ENCODE results near the gene DDX28. TPM values are rescaled to one million over a fixed set of nuclear protein-coding genes. Genes with fewer than 3 reads are reported as not detected.

The DDX28 gene
- total RNA-seq, 1 donor from 2014 or later = 13.3 TPM

DNA sequence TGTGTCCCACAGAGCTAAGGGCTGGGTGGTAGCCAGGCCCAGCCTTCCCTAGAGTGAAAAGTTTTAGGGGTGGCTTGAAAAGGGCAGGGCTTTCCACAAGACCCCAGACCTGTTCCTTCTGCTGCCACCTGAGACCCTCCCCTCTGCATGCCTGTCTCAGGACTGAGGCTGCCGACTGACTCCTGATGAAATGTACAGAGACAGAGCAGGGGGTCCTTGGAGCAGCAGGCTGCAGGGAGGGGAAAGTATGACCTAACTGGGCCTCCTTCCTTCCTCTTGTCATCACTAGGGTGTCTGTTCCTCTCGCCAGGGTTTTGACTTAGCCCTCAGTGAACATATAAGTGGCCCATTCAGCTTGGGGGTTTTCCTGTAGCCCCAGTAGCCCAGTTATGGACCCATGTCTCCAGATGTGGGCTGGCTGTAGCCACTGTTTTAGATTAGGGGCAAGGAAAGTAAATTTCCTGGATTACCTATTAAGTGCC is 47.3 kb upstream of the DDX28 start:
- H3K4me3 Mint-ChIP-seq = no peak overlapping the region
- H3K36me3 Mint-ChIP-seq (ENCODE audit: low read depth) = peaks cover 4% of the 10 kb centered on the region
- no peaks in the 10 kb centered on the region for H3K9me3 Mint-ChIP-seq
- no peak for DNase-seq (ENCODE audit: low read depth, low spot score)
- H3K27me3 Mint-ChIP-seq (ENCODE audit: low read depth) = no peaks in the 10 kb centered on the region
- peaks cover 12% of the 10 kb centered on the region for H3K4me1 Mint-ChIP-seq
- no peak for TF ChIP-seq CTCF (conservative IDR thresholded peaks at IDR 0.05)
- H3K27ac Mint-ChIP-seq (ENCODE audit: unreplicated experiment) = no peak overlapping the region

DNA sequence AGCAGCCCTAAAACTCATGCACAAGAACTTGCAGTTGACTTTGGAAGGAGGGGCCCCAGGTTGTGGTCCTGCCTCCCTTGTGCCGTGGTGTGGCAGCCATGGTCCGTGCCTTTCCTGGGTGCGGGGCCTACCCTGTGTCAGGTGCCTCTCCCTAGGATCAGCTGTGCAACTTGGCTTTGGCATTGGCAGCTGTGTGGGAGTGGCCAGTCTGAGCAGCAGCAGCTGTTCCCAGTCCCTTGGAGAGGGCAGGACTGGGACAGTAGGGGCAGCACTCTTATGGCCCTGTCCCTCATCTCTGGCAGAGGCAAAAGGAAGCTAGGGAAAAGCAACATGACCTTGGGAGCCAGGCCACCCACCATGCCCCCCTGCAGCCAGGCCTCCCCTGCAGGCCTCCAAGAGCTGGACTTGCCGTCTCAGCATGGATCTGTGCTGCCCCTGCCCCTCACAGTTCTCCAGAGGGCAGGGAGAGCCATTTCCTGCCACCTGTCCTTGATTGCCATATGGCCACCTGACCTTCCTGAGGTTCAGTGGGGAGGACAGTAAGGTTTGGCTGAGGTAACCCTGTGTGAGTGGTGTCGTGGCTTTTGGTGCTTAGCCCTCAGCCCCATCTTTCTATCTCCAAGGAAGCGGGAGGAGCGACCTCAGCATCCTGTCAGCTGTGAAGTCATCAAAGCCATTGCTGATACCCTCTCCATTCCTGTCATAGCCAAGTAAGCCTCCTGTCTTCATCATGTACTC is 46.6 kb upstream of the DDX28 start:
- no peaks in the 10 kb centered on the region for H3K27me3 Mint-ChIP-seq (ENCODE audit: low read depth)
- no peak for DNase-seq (ENCODE audit: low read depth, low spot score)

DNA sequence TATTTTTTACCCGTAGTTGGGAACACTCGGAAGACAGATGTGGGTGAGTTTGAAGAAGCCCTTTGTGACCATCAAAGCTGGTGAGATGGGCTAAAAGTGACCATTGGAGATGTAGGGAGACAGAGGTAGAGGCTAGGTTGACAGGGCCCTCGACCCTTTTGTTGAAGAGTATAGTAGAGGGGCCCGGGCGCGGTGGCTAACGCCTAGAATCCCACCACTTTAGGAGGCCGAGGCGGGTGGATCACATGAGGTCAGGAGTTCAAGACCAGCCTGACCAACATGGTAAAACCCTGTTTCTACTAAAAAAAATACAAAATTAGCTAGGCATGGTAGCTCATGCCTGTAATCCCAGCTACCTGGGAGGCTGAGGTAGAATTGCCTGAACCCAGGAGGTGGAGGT is 45.9 kb upstream of the DDX28 start:
- Mint-ChIP-seq H3K9me3 (no peaks in the 10 kb centered on the region), H3K4me3 (no peak overlapping the region), H3K27me3 (ENCODE audit: low read depth) (no peaks in the 10 kb centered on the region), H3K36me3 (ENCODE audit: low read depth) (peaks cover 1% of the 10 kb centered on the region), H3K27ac (ENCODE audit: unreplicated experiment) (no peak overlapping the region), H3K4me1 (peaks cover 17% of the 10 kb centered on the region)
- no peak for DNase-seq (ENCODE audit: low read depth, low spot score)
- no peak for TF ChIP-seq CTCF (conservative IDR thresholded peaks at IDR 0.05)

More for the DNA sequence above, 46.6 kb upstream of the DDX28 start:
- Mint-ChIP-seq H3K36me3 (ENCODE audit: low read depth) (peaks cover 4% of the 10 kb centered on the region), H3K4me3 (no peak overlapping the region), H3K4me1 (peaks cover 17% of the 10 kb centered on the region), H3K9me3 (no peaks in the 10 kb centered on the region), H3K27ac (ENCODE audit: unreplicated experiment) (no peak overlapping the region)
- TF ChIP-seq CTCF (conservative IDR thresholded peaks at IDR 0.05) = no peak

GRCh38 chr16:68066763-68067162 is 43.7 kb upstream of the DDX28 start:
- no peak for DNase-seq (ENCODE audit: low read depth, low spot score)
- H3K27me3 Mint-ChIP-seq (ENCODE audit: low read depth) = no peaks in the 10 kb centered on the region
- H3K36me3 Mint-ChIP-seq (ENCODE audit: low read depth) = no peaks in the 10 kb centered on the region
- H3K27ac Mint-ChIP-seq (ENCODE audit: unreplicated experiment) = no peak overlapping the region
- no peak for TF ChIP-seq CTCF (conservative IDR thresholded peaks at IDR 0.05)
- H3K9me3 Mint-ChIP-seq = no peaks in the 10 kb centered on the region
- H3K4me1 Mint-ChIP-seq = peaks cover 17% of the 10 kb centered on the region
- no peak overlapping the region for H3K4me3 Mint-ChIP-seq

GRCh38 chr16:68065716-68066305 is 42.8 kb upstream of the DDX28 start:
- Mint-ChIP-seq H3K9me3 (no peaks in the 10 kb centered on the region), H3K36me3 (ENCODE audit: low read depth) (no peaks in the 10 kb centered on the region), H3K4me3 (no peak overlapping the region), H3K27ac (ENCODE audit: unreplicated experiment) (peak overlapping the region; percentile 19), H3K4me1 (peaks cover 17% of the 10 kb centered on the region), H3K27me3 (ENCODE audit: low read depth) (no peaks in the 10 kb centered on the region)
- no peak for TF ChIP-seq CTCF (conservative IDR thresholded peaks at IDR 0.05)
- DNase-seq (ENCODE audit: low read depth, low spot score) = no peak
